Adrenal gland (tissue), 5 donors: ENCODE results near the gene LRP1B.

Source experiments
- POLR2A ChIP-seq, 2 donors: fragments of 450-650 bp; IDR thresholded peaks; one replicate each; pipeline ENCODE4 v1.6.1; 2017; ENCODE audit warnings: antibody characterized with exemption in 2 of 2, mild to moderate bottlenecking in 2 of 2, moderate library complexity in 1 of 2
- TF ChIP-seq, protein P1 (sequence below), 6 experiments: fragments of 450-650 bp in 4 of 6; fragments of 200-600 bp in 2 of 6; sonication (generic) in 1 of 6; IDR thresholded peaks; 1 replicate in 5 of 6; 2 replicates in 1 of 6; pipeline versions ENCODE4 v1.5.1 to v1.8.0; 2016 to 2021; ENCODE audit warnings: antibody characterized with exemption in 6 of 6, mild to moderate bottlenecking in 2 of 6, moderate library complexity in 1 of 6
- donor health status: DM: no; HTN: no; CAD: no.

DNA sequence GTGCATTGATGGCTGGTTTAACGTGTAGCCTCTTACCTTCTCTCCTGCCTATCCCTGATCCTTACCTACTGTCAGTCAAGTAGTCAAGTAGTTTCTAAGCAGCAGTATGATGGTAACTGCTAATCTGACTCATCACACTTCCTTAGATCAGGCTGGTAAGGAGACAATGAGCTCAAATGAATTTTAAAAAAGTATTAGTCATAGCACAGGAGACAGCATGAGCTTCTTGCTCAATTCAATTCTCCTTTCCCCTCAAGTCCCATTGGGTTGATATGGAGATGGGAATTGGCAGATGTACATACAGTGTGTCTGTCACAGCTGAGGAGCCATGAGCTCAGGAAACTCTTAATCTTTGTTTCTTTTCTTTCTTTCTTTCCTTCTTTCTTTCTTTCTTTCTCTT, 799.7 kb downstream of the LRP1B start:
- TF ChIP-seq POLR2A (IDR thresholded peaks at IDR 0.05): no peak
- TF ChIP-seq, protein P1, sequence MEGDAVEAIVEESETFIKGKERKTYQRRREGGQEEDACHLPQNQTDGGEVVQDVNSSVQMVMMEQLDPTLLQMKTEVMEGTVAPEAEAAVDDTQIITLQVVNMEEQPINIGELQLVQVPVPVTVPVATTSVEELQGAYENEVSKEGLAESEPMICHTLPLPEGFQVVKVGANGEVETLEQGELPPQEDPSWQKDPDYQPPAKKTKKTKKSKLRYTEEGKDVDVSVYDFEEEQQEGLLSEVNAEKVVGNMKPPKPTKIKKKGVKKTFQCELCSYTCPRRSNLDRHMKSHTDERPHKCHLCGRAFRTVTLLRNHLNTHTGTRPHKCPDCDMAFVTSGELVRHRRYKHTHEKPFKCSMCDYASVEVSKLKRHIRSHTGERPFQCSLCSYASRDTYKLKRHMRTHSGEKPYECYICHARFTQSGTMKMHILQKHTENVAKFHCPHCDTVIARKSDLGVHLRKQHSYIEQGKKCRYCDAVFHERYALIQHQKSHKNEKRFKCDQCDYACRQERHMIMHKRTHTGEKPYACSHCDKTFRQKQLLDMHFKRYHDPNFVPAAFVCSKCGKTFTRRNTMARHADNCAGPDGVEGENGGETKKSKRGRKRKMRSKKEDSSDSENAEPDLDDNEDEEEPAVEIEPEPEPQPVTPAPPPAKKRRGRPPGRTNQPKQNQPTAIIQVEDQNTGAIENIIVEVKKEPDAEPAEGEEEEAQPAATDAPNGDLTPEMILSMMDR (IDR thresholded peaks at IDR 0.05): no peak
